Adrenal gland (tissue), 19 donors: ENCODE results near the gene ADPRHL1. TPM values are rescaled to one million over a fixed set of nuclear protein-coding genes. Genes with fewer than 3 reads are reported as not detected.

Source experiments
- DNase-seq, 7 donors: peaks; one replicate each; pipeline ENCODE4 v3.0.0-alpha.2; 2019 to 2020
- H3K27ac ChIP-seq, 5 donors: fragments of 200-600 bp; sonication (generic) in 4 of 5; 1 replicate in 3 of 5; 2 replicates in 2 of 5; pipeline versions ENCODE4 v1.5.1 to v1.8.0; 2016 to 2020; ENCODE audit warnings: mild to moderate bottlenecking in 1 of 5
- H3K27me3 ChIP-seq: fragments of 200-600 bp; 2 replicates; pipeline ENCODE4 v1.8.0; 2021
- H3K36me3 ChIP-seq, 2 donors: fragments of 200-600 bp; replicated peaks in 1 of 2; 1 replicate in 1 of 2; 2 replicates in 1 of 2; pipeline versions ENCODE4 v1.5.1 to v1.8.0; 2018 to 2022
- H3K4me1 ChIP-seq, 2 donors: fragments of 200-600 bp; replicated peaks in 1 of 2; 1 replicate in 1 of 2; 2 replicates in 1 of 2; pipeline versions ENCODE4 v1.5.1 to v1.8.0; 2018 to 2021
- H3K4me3 ChIP-seq, 4 donors: fragments of 200-600 bp; sonication (generic) in 3 of 4; one replicate each; pipeline ENCODE4 v1.5.1; 2016 to 2018
- H3K9me3 ChIP-seq, 3 donors: fragments of 200-600 bp; sonication (generic) in 1 of 3; replicated peaks in 1 of 3; 1 replicate in 2 of 3; 2 replicates in 1 of 3; pipeline versions ENCODE4 v1.5.1 to v1.8.0; 2016 to 2021
- CTCF ChIP-seq, 6 experiments: fragments of 450-650 bp in 4 of 6; fragments of 200-600 bp in 2 of 6; sonication (generic) in 1 of 6; IDR thresholded peaks; 1 replicate in 5 of 6; 2 replicates in 1 of 6; pipeline versions ENCODE4 v1.5.1 to v1.8.0; 2016 to 2021; ENCODE audit warnings: antibody characterized with exemption in 6 of 6, mild to moderate bottlenecking in 2 of 6, moderate library complexity in 1 of 6
- POLR2A ChIP-seq, 2 donors: fragments of 450-650 bp; IDR thresholded peaks; one replicate each; pipeline ENCODE4 v1.6.1; 2017; ENCODE audit warnings: antibody characterized with exemption in 2 of 2, mild to moderate bottlenecking in 2 of 2, moderate library complexity in 1 of 2
- WGBS, 4 donors: extraction: QIAGEN DNeasy Blood & Tissue Kit in 2 of 4; methylation state at CpG; one replicate each; pipeline versions ENCODE4 v1.1.5 to v1.1.7; 2013 to 2017; 5-methylcytosine and 5-hydroxymethylcytosine counted together
- intact Hi-C, 2 donors: fragments of 100-400 bp; cut with DNase I; formaldehyde crosslinking; loops; one replicate each; pipeline versions ENCODE4 v1.14.1 to v1.15.0; 2022 to 2023
- long read RNA-seq, 10 donors: library from polyadenylated mRNA in 3 of 10; unstranded in 2 of 10; stranded (forward) in 1 of 10; transcript quantifications; one replicate each; pipeline ENCODE4 v2.0.0 and lab custom pipeline, GENCODE V29; 2021 to 2026
- polyA plus RNA-seq, 3 donors: library from polyadenylated mRNA; stranded (reverse); fragments of 200-250 nt in 2 of 3; fragments of 350-450 nt in 1 of 3; fragmentation: Illumina TruSeq in 1 of 3; extraction: RNeasy Lipid Tissue Mini Kit (QIAGEN cat#74804) in 1 of 3; gene quantifications; one replicate each; pipeline ENCODE4 v1.2.3, GENCODE V29; 2013 to 2014
- total RNA-seq, 9 donors: library from RNA; depleted of rRNA in 4 of 9; stranded (reverse); fragments of >200 nt in 4 of 9; fragments of 120-200 nt in 1 of 9; fragmentation: NEBNext Ultra II Directional in 1 of 9; extraction: Animal tissue kit (Norgen Biotek cat#: 25700) in 1 of 9; gene quantifications; one replicate each; pipeline versions ENCODE4 v1.1.0 to v1.2.4, GENCODE V29; 2013 to 2023
- donor health status: healthy with polysubstance abuse.
- donor health status: Bipolar disorder and iron deficiency.
- donor health status: DM: yes; HTN: yes; CAD: no.
- donor health status: DM: no; HTN: no; CAD: no.
- donor health status: DM: no; HTN: no; CAD: no.
- donor health status: DM: yes; HTN: yes; CAD: no.

ADPRHL1 gene
- total RNA-seq (10 to 100 TPM in 2 of 9 donors, 1 to 10 TPM in 7; 2.7 to 14.2 (median 4.4) TPM), polyA plus RNA-seq (1 to 10 TPM; 2.0 to 4.2 (median 3.3) TPM)
- long read RNA-seq, donor 1 = 0 reads
- long read RNA-seq, donor 2 = 0 reads
- long read RNA-seq, donor 3, partial matches to known transcripts = 0 of 2 reads
- long read RNA-seq, donor 3, other reads (novel, unspliced or antisense) = 0 of 2 reads
- long read RNA-seq, donor 4, partial matches to known transcripts = 0 of 1 reads
- long read RNA-seq, donor 4, other reads (novel, unspliced or antisense) = 0 of 1 reads
- long read RNA-seq, donor 5, transcript ADPRHL1-201 (7 exons, 1,877 nt) = major isoform, 8 of 11 reads
- long read RNA-seq, donor 5, partial matches to known transcripts = 2 of 11 reads
- long read RNA-seq, donor 5, other reads (novel, unspliced or antisense) = 1 of 11 reads
- long read RNA-seq, donor 6, partial matches to known transcripts = 0 of 2 reads
- long read RNA-seq, donor 6, other reads (novel, unspliced or antisense) = 1 of 2 reads
- long read RNA-seq, donor 7 = 0 reads
- long read RNA-seq, donor 8 = 0 reads
- long read RNA-seq, donor 9 = 0 reads
- long read RNA-seq, donor 10, partial matches to known transcripts = 0 of 1 reads
- long read RNA-seq, donor 10, other reads (novel, unspliced or antisense) = 0 of 1 reads

- DNase-seq = peak in 2 of 7 donors; percentile 19 to 67
- WGBS, 4 donors = 84 to 90% (median 87%) methylated on average over 22 to 45 of the region's 45 CpGs
- Histone ChIP-seq H3K36me3 (peaks cover 0 to 25% of the 10 kb centered on the region in 2 donors), H3K27me3 (no peaks in the 10 kb centered on the region), H3K9me3 (no peaks in the 10 kb centered on the region), H3K4me3 (no peak within 1 kb of the TSS), H3K4me1 (peaks cover 0 to 6% of the 10 kb centered on the region in 2 donors), H3K27ac (no peak within 1 kb of the TSS)
- intact Hi-C loops = loop anchor here in 1 of 2 donors (10.0 kb wide), 1 partner anchor 112 kb away; no protein-coding TSS in a partner anchor
- TF ChIP-seq POLR2A (IDR thresholded peaks at IDR 0.05) (no peak), CTCF (IDR thresholded peaks at IDR 0.05) (no peak)
Observed at GRCh38 chr13:113452942-113453901, at the start of gene ADPRHL1. Gene ADPRHL1 (minus strand): TSS chr13:113453488. CDS start chr13:113453437, 51 bp downstream.

- Histone ChIP-seq H3K4me1 (peaks cover 0 to 4% of the 10 kb centered on the region in 2 donors), H3K27ac (no peak overlapping the region), H3K36me3 (peaks cover 0 to 77% of the 10 kb centered on the region in 2 donors), H3K9me3 (no peaks in the 10 kb centered on the region), H3K27me3 (no peaks in the 10 kb centered on the region), H3K4me3 (no peak overlapping the region)
- no peak for DNase-seq
- WGBS, 4 donors = 87 to 91% (median 88%) methylated on average over 11 to 16 of the region's 16 CpGs
- intact Hi-C loops = no loop called here
- TF ChIP-seq POLR2A (IDR thresholded peaks at IDR 0.05) = no peak
- TF ChIP-seq CTCF (IDR thresholded peaks at IDR 0.05) = no peak
Observed at GRCh38 chr13:113502686-113503085, 49.4 kb upstream of the ADPRHL1 start.

- 91 to 95% (median 95%) methylated on average over 11 of the region's 11 CpGs for WGBS, 4 donors
Observed at GRCh38 chr13:113500530-113501265, 47.4 kb upstream of the ADPRHL1 start.

More at GRCh38 chr13:113500530-113501265, 47.4 kb upstream of the ADPRHL1 start:
- DNase-seq = no peak
- Histone ChIP-seq H3K27me3 (no peaks in the 10 kb centered on the region), H3K4me1 (peaks cover 0 to 15% of the 10 kb centered on the region in 2 donors), H3K36me3 (peaks cover 0 to 87% of the 10 kb centered on the region in 2 donors), H3K9me3 (no peaks in the 10 kb centered on the region), H3K4me3 (no peak overlapping the region), H3K27ac (no peak overlapping the region)
- intact Hi-C loops = no loop called here
- TF ChIP-seq CTCF (IDR thresholded peaks at IDR 0.05) = no peak
- TF ChIP-seq POLR2A (IDR thresholded peaks at IDR 0.05) = no peak
